Colonic mucosa (tissue), 4 donors: Measurements from ENCODE around the gene GSTM4. TPM values are rescaled to one million over a fixed set of nuclear protein-coding genes. Genes with fewer than 3 reads are reported as not detected.
A peak's percentile ranks its signal among the peaks of the same experiment; 100 is the strongest.

Experiments
- DNase-seq: peaks from one replicate; pipeline ENCODE4 v3.0.0-alpha.2; 2020
- H3K27ac ChIP-seq: fragments of 200-600 bp; one replicate; pipeline ENCODE4 v1.8.0; 2021
- H3K27me3 ChIP-seq: fragments of 200-600 bp; one replicate; pipeline ENCODE4 v1.8.0; 2021
- H3K36me3 ChIP-seq: fragments of 200-600 bp; one replicate; pipeline ENCODE4 v1.8.0; 2021
- H3K4me1 ChIP-seq: fragments of 200-600 bp; one replicate; pipeline ENCODE4 v1.8.0; 2021; ENCODE audit warnings: mild to moderate bottlenecking
- H3K4me3 ChIP-seq: fragments of 200-600 bp; one replicate; pipeline ENCODE4 v1.8.0; 2021
- H3K9ac ChIP-seq, 2 donors: one replicate each; pipeline ENCODE4 v1.7.0; 2013; ENCODE audit warnings: control low read depth in 2 of 2, low read depth in 2 of 2, low read length in 2 of 2
- H3K9me3 ChIP-seq: fragments of 200-600 bp; one replicate; pipeline ENCODE4 v1.8.0; 2021
- intact Hi-C: fragments of 100-400 bp; cut with DNase I; formaldehyde crosslinking; loops from one replicate; pipeline ENCODE4 v1.14.1; 2022
- total RNA-seq, 2 donors: library from RNA; stranded (reverse); fragmentation: NEBNext Ultra II Directional in 1 of 2; extraction: Animal tissue kit (Norgen Biotek cat#: 25700) in 1 of 2; gene quantifications; one replicate each; pipeline ENCODE4 v1.2.1, GENCODE V29; 2021
- TF ChIP-seq, protein P1 (sequence below): fragments of 200-600 bp; IDR thresholded peaks from one replicate; pipeline ENCODE4 v1.8.0; 2022; ENCODE audit warnings: antibody characterized with exemption, mild to moderate bottlenecking
- donor health status: healthy.
- donor health status: DM: no; HTN: no; CAD: no.
- donor health status: DM: no; HTN: no; CAD: no.

Gene GSTM4
- total RNA-seq, 2 donors from 2014 or later = 62.6 to 77.4 TPM

- H3K27me3 ChIP-seq = no peaks in the 10 kb centered on the region
- H3K27ac ChIP-seq = no peak overlapping the region
- peak overlapping the region in 1 of 2 donors; percentile 9 for H3K9ac ChIP-seq
- no peak for DNase-seq
- H3K36me3 ChIP-seq = no peaks in the 10 kb centered on the region
- H3K4me3 ChIP-seq = no peak overlapping the region
- TF ChIP-seq, protein P1, sequence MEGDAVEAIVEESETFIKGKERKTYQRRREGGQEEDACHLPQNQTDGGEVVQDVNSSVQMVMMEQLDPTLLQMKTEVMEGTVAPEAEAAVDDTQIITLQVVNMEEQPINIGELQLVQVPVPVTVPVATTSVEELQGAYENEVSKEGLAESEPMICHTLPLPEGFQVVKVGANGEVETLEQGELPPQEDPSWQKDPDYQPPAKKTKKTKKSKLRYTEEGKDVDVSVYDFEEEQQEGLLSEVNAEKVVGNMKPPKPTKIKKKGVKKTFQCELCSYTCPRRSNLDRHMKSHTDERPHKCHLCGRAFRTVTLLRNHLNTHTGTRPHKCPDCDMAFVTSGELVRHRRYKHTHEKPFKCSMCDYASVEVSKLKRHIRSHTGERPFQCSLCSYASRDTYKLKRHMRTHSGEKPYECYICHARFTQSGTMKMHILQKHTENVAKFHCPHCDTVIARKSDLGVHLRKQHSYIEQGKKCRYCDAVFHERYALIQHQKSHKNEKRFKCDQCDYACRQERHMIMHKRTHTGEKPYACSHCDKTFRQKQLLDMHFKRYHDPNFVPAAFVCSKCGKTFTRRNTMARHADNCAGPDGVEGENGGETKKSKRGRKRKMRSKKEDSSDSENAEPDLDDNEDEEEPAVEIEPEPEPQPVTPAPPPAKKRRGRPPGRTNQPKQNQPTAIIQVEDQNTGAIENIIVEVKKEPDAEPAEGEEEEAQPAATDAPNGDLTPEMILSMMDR = no peak
- H3K9me3 ChIP-seq = no peaks in the 10 kb centered on the region
- intact Hi-C loops = no loop called here
- H3K4me1 ChIP-seq = peaks cover 11% of the 10 kb centered on the region
Observed at GRCh38 chr1:109623601-109624161, 32.2 kb upstream of the GSTM4 start.

DNA sequence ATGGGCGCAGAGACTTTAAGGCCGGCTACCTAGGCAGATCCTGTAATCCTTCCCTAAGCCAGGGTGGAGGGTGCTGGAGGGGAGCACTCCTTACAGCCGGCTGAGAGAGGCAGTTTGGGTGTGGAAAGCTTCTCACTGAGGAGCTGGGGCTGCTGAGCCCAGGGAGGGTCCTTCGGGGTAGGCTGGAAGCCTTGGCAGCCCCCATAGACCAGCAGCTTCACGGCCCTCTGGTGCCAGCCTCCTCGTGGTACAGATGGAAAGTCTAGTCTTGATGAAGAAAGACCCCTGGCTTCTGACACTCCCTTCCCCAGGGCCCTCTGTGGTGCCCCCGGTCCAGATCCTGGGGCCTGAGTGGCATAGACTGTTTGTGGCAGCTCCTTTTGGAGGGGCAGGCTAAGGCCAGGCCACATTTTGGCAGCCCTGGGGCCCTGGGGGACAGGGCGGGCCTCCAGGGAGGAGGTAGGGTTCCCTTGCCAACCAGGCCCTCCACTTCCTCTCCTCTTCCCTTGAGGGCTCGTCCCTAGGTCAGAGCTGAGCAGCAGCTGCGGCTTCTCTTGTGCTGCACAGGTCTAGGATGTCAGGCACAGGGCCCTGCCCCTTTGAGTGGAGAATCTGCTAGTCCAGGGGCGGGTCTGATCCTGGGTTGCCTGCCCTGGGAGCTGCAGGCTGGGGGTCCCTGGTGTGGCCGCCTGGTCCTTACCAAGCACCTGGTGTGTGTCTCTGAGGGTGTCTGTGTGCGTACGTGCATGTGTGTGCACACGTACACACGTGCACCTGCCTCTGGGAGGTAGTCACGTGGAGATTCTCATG is 31.5 kb upstream of the GSTM4 start:
- no peaks in the 10 kb centered on the region for H3K9me3 ChIP-seq
- H3K36me3 ChIP-seq = no peaks in the 10 kb centered on the region
- TF ChIP-seq, protein P1 = no peak
- H3K27ac ChIP-seq = no peak overlapping the region
- no peak for DNase-seq
- H3K27me3 ChIP-seq = no peaks in the 10 kb centered on the region
- no peak overlapping the region for H3K4me3 ChIP-seq
- intact Hi-C loops = no loop called here
- peaks cover 5% of the 10 kb centered on the region for H3K4me1 ChIP-seq
- no peak overlapping the region for H3K9ac ChIP-seq

DNA sequence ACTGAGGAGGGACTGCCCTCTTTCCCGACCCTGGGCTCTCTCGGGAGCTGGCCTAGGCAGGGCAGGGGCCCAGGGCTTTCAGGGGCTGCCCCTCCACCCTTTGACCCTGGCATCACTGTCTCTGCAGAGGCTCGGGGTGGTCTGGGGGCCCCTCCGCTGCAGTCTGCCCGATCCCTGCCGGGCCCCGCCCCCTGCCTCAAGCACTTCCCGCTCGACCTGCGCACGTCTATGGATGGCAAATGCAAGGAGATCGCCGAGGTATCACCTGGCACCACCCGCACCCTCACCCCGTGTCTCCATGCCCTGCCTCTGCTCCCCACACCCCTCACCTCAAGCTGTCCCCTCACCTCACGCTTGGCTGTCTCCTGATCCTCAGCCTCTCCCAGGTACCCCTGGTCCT is 30.7 kb upstream of the GSTM4 start:
- Histone ChIP-seq H3K9ac (no peak overlapping the region), H3K36me3 (no peaks in the 10 kb centered on the region), H3K9me3 (no peaks in the 10 kb centered on the region), H3K4me3 (no peak overlapping the region), H3K27ac (no peak overlapping the region), H3K4me1 (peaks cover 5% of the 10 kb centered on the region), H3K27me3 (no peaks in the 10 kb centered on the region)
- DNase-seq = no peak
- intact Hi-C loops = no loop called here
- TF ChIP-seq, protein P1 = no peak

GRCh38 chr1:109625601-109626560 is 30.0 kb upstream of the GSTM4 start:
- DNase-seq = no peak
- no peak overlapping the region for H3K9ac ChIP-seq
- TF ChIP-seq, protein P1 = no peak
- H3K36me3 ChIP-seq = no peaks in the 10 kb centered on the region
- intact Hi-C loops = no loop called here
- H3K4me1 ChIP-seq = peaks cover 5% of the 10 kb centered on the region
- H3K9me3 ChIP-seq = no peaks in the 10 kb centered on the region
- H3K27ac ChIP-seq = no peak overlapping the region
- no peaks in the 10 kb centered on the region for H3K27me3 ChIP-seq
- no peak overlapping the region for H3K4me3 ChIP-seq

- intact Hi-C loops = no loop called here
- H3K4me1 ChIP-seq = no peaks in the 10 kb centered on the region
- no peak overlapping the region for H3K4me3 ChIP-seq
- no peaks in the 10 kb centered on the region for H3K36me3 ChIP-seq
- no peak overlapping the region for H3K27ac ChIP-seq
- H3K27me3 ChIP-seq = no peaks in the 10 kb centered on the region
- TF ChIP-seq, protein P1 = no peak
- H3K9me3 ChIP-seq = no peaks in the 10 kb centered on the region
- no peak for DNase-seq
- no peak overlapping the region for H3K9ac ChIP-seq
Observed at GRCh38 chr1:109626682-109627408, 29.1 kb upstream of the GSTM4 start.
